HTR-8/SVneo (cell line): ENCODE data around the gene PRMT7.

Source experiments
- DNase-seq: peaks from one replicate; pipeline ENCODE4 v3.0.0; 2011; ENCODE audit warnings: low spot score, mixed read lengths; ENCODE audit not compliant: insufficient read length
- FAIRE-seq: peaks from 2 replicates; lab custom pipeline; 2011; peaks lifted over from hg19 to GRCh38; lab: Jason Lieb, UNC

The PRMT7 gene

GRCh38 chr16:68371706-68372380 lies 61.0 kb downstream of the PRMT7 start:
- no peak for FAIRE-seq
- no peak for DNase-seq

GRCh38 chr16:68372381-68372720 lies 61.5 kb downstream of the PRMT7 start:
- DNase-seq, result no peak
- no peak for FAIRE-seq

GRCh38 chr16:68372806-68373205 lies 62.0 kb downstream of the PRMT7 start:
- FAIRE-seq (no peak), DNase-seq (no peak)

DNA sequence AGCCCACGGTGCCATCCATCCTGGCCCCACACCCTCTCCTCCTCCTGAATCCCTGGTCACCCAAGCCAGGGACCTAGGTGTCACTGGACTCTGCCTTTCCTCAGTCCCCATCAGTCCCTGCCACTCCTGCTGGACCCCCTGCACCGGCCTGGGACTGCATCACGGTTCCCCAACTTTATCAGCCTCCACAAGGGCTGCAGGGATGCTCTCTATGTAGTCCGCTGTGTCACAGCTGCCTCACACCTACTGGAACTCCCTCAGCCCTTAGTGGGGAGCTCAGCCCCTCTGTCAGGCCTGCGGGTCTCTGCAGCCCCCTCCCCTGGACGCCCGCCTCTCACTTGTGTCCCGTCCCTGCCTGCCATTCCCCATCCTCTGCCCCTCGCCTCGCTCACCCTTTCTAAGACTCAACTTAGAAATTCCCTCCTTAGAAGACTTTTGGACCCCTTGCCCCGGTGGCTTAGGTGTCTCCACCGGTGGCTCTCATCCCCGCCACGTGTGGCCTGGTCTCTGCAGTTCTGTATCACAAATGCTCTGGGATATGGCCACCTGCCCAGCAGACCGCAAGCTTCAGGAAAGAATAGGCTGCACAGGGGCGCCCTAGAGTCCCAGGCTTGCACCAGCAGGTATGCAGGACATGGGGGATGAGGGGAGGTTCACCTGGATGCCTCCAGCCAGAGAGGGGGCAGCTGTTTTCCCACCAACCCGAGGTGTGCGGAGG lies 62.9 kb downstream of the PRMT7 start:
- DNase-seq (no peak), FAIRE-seq (no peak)

- FAIRE-seq (no peak), DNase-seq (no peak)
These were observed 63.5 kb downstream of the PRMT7 start for GRCh38 chr16:68374246-68374805.

DNA sequence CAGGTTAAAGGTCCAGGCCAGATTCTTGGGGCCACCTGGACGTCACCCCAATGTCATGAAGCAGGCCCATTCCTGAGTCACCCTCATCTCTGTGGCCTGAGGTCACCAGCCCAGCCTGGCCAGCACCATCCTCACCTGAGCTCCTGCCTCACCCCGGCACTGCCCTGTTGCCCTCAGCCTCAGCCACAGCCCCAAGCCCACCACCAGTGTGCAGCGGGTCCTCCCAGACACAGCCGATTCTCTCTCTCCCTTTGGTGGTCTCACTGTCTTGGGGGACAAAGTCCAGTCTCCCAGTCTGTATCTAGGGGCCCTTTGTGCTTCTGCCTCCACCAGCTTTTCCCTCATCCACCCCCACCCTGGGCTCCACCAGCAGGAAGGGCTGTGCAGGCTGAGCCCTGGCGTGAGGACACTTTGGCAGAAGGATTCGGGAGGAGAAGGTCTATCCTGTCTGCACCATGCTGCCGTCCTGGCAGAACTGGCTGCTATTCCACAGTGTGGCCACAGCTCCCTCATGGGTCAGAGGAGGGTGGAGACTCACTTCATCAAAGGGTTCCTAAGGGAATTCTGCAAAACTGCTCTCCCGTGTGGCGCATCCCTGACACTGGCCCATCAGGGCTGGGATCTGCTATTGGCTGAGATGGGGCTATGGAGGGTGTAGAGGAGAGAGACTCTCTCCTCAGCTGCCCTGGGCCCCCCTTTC lies 64.3 kb downstream of the PRMT7 start:
- FAIRE-seq (peak; percentile 33), DNase-seq (no peak)

DNA sequence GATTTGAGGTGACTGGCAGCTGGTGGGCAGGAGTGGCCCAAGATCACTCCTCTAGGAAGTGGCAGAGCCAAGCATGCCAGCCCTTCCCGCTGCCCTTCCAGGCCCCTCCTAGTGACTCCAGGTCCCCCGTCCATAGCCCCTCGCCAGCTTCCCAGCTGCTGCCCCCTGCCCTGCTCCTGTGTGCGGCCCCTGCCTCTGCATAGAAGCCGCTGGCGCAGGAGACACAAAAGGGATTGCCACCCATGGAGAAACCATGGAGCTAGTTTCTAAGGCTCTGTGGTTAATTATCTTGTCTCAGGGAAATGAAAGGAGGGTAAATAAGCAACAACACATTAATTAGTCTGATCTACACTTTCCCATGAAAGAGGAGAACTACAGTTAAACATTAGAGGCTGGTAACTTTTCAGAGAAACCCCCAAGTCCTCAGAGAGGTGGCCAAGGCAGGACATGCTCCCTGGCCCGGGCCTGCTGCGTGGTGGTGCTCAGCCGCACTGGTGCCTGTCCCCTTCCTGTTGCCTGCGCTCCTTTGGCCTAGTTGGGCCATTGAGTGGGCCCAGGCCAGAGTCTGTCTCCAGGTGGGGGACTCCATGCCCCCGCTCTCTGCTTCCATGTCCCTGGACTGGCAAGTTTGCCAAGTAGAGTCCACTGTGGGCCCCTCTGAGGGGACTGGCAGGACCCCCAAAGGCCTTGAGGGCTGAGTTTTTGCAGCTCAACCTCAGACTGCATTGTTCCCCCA lies 65.2 kb downstream of the PRMT7 start:
- DNase-seq (no peak), FAIRE-seq (no peak)

- FAIRE-seq (no peak), DNase-seq (no peak)
These were observed 65.8 kb downstream of the PRMT7 start for GRCh38 chr16:68376590-68376989.

- no peak for DNase-seq
- FAIRE-seq, result no peak
These were observed 66.4 kb downstream of the PRMT7 start for GRCh38 chr16:68377221-68377620.

GRCh38 chr16:68377667-68378393 lies 67.0 kb downstream of the PRMT7 start:
- no peak for FAIRE-seq
- no peak for DNase-seq

GRCh38 chr16:68378436-68379415 lies 67.9 kb downstream of the PRMT7 start:
- DNase-seq (no peak), FAIRE-seq (no peak)

DNA sequence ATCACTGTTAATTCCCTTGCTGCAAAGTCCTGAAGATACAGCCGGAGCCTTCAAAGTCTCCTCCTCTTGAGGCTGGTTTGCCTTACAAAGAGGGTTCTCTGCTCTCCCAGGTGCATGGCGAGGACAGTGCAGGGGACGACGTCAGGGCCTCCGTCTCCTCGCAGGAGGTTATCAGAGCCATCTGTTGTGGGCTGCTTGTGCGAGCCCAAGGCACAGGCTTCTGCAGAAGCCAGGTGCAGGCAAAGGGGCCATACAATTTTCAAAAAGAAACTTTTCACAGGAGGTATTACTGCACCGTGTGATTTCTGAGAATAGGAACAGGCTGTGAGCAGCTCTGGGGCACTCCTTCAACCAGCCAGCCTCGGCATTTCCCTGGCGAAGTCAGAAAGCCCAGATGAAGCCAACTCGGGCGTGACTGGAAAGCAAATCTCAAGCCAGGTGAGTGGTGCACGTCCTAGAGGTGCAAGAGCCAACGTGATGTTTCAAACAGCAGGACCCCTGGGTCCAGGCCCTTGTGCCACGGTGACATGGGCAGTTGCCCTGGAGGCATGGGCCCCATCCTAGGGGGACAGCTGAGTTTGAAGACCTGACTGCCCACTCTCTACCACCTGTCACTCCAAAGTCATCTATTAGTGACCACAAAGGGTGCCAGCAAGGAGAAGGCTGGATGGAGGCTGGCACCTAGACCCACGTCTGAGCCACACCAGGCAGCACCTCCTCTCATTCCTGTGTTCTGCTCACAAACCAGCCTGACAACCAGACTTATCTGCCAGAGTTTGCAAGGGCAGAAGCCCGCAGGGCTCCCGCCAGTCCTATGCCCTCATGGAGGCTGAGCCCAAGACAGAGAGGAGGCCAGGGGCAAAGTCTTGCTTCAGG lies 68.9 kb downstream of the PRMT7 start:
- FAIRE-seq, result no peak
- DNase-seq, result no peak

DNA sequence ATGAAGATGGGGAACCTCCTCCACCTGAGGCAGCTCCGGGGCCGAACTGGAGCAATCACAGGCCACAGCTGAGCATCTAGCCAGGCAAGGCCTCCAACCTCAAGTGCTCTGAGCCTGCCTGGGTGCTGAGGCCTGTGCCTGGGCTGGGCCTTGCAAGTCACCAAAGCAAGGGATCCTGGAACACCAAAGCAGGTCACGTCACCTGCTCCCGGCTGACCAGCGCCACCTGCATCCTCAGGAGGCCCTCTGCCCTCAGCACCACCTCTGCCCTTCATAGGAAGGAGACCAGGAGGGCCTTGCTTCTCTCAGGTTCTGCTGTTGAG lies 69.5 kb downstream of the PRMT7 start:
- no peak for FAIRE-seq

DNA sequence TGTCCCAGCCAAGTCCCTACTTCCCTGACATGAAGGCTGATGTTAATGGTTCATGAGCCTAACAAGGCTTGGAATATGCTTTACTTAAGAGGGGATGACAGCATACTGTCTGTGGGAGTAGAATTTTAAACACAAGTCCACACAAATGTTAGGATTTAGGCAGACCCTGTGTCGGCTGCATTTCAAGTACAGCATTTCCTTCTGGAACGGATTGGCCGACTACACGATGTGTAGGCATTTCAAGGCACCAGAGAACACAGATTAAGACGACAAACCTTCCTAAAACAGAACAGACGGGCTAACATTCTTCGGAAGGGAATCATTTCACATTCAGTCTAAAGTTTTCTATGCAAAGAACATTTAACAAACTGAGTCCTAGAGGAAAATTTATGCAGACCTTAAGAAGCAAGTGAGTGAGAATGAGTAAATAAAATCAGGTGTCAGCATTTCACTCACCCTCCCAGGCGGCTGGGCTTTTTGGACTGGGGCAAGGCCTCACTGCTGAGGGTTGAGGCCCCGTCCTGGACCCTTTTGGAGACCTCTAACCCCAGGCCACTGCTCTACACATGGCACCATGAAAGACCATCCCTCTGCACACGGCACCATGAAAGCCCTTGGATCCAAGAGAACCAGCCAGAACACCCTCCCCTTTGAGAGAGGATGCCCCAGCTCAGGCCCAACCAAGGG lies 70.0 kb downstream of the PRMT7 start:
- FAIRE-seq, result no peak
- DNase-seq, result no peak

More for the DNA sequence above, 69.5 kb downstream of the PRMT7 start:
- no peak for DNase-seq

GRCh38 chr16:68381363-68381724 lies 70.5 kb downstream of the PRMT7 start:
- FAIRE-seq, result no peak

DNA sequence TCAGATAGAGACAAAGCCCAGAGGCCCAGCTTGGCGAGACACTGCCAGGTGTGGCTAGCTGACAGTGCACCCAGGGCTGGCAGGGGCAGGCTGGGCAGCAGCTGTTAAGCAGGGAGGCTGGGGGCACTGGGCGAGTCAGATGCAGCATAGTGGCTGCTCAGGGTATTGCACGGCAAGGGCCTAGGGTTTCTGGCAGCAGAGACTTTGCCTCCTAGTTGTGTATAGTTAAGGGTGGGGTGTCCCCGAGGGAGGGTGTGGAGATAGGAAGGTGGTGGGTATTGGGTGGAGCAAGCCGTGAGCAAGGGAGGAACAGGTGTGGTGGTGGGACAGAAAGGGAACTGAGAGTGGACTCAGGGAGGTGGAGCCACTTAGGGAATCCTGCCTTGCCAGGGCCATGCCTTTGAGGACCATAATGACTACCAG lies 71.5 kb downstream of the PRMT7 start:
- FAIRE-seq (no peak), DNase-seq (no peak)

More at GRCh38 chr16:68381363-68381724, 70.5 kb downstream of the PRMT7 start:
- DNase-seq, result no peak

GRCh38 chr16:68383858-68384257 lies 73.0 kb downstream of the PRMT7 start:
- DNase-seq (no peak), FAIRE-seq (no peak)
